ENCODE results near the gene LRP4.

The LRP4 gene, protein sequence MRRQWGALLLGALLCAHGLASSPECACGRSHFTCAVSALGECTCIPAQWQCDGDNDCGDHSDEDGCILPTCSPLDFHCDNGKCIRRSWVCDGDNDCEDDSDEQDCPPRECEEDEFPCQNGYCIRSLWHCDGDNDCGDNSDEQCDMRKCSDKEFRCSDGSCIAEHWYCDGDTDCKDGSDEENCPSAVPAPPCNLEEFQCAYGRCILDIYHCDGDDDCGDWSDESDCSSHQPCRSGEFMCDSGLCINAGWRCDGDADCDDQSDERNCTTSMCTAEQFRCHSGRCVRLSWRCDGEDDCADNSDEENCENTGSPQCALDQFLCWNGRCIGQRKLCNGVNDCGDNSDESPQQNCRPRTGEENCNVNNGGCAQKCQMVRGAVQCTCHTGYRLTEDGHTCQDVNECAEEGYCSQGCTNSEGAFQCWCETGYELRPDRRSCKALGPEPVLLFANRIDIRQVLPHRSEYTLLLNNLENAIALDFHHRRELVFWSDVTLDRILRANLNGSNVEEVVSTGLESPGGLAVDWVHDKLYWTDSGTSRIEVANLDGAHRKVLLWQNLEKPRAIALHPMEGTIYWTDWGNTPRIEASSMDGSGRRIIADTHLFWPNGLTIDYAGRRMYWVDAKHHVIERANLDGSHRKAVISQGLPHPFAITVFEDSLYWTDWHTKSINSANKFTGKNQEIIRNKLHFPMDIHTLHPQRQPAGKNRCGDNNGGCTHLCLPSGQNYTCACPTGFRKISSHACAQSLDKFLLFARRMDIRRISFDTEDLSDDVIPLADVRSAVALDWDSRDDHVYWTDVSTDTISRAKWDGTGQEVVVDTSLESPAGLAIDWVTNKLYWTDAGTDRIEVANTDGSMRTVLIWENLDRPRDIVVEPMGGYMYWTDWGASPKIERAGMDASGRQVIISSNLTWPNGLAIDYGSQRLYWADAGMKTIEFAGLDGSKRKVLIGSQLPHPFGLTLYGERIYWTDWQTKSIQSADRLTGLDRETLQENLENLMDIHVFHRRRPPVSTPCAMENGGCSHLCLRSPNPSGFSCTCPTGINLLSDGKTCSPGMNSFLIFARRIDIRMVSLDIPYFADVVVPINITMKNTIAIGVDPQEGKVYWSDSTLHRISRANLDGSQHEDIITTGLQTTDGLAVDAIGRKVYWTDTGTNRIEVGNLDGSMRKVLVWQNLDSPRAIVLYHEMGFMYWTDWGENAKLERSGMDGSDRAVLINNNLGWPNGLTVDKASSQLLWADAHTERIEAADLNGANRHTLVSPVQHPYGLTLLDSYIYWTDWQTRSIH (N-terminal part only)

DNA sequence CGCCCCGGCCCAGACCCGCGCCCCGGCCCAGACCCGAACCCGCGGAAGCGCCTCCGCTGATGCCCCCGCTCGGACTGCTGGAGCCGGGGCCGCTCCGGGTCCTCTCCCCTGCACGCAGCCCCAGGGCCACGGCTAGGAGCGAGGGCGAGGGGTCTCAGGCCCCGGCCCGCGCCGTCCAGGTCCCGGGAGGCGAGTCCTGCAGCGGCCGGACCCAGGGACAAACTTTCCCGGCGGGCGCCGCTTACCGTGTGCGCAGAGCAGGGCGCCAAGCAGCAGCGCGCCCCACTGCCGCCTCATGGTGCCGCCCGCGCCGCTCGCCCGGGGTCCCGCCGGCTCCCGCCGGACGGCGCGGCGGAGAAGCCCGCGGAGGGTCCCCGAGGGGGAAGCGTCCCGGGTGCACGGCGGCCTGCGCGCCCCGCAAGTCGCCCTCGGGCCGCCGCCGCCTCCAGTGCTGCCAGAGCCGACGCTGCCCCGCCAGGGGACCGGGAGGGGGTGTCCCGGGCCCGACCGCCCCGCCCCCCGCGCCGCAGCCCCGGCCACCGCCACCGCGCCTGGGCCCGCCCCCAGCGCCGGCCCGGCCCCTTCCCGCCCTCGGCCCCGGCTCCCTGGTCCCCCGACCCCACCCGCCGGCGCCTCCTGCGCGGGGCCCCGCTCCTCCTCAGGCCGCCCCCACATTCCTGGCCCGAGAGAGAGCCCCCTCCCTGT lies at the start of gene LRP4:
Gene LRP4 (minus strand): TSS at position 468 of the 705 bp plus-strand sequence. CDS start 171 bp downstream, at position 297.
- Histone ChIP-seq H3F3A (ENCODE audit: insufficient read depth, low read length) (no peaks in the 10 kb centered on the region), H3K9me3 (ENCODE audit: low read length) (no peaks in the 10 kb centered on the region), H3K9ac (ENCODE audit: low read length) (peak within 1 kb of the TSS; percentile 74), H3K27me3 (ENCODE audit: insufficient read depth, low read length) (no peaks in the 10 kb centered on the region), H3K79me2 (ENCODE audit: insufficient read depth, low read length) (no peaks in the 10 kb centered on the region), H3K4me1 (ENCODE audit: insufficient read depth, low read length, severe bottlenecking) (peaks cover 44% of the 10 kb centered on the region), H3K36me3 (ENCODE audit: insufficient read depth, low read length) (no peaks in the 10 kb centered on the region), H2AFZ (ENCODE audit: low read length) (0 out of 2 replicates have a peak within 1 kb of the TSS, but pooled peaks have one; percentile 67), H3K4me2 (ENCODE audit: low read length) (peak within 1 kb of the TSS; percentile 82), H4K20me1 (ENCODE audit: insufficient read depth, low read length) (no peaks in the 10 kb centered on the region), H3K9me2 (ENCODE audit: low read depth, low read length) (no peaks in the 10 kb centered on the region), H3K4me3 (ENCODE audit: low read depth, low read length, poor library complexity, severe bottlenecking) (peak within 1 kb of the TSS; percentile 77), H3K27ac (ENCODE audit: low read depth, low read length, poor library complexity, severe bottlenecking) (peak within 1 kb of the TSS; percentile 52)
- TF ChIP-seq EZH2 (IDR thresholded peaks at IDR 0.05; ENCODE audit: borderline replicate concordance, low read length), result no peak
- TF ChIP-seq, protein P1, sequence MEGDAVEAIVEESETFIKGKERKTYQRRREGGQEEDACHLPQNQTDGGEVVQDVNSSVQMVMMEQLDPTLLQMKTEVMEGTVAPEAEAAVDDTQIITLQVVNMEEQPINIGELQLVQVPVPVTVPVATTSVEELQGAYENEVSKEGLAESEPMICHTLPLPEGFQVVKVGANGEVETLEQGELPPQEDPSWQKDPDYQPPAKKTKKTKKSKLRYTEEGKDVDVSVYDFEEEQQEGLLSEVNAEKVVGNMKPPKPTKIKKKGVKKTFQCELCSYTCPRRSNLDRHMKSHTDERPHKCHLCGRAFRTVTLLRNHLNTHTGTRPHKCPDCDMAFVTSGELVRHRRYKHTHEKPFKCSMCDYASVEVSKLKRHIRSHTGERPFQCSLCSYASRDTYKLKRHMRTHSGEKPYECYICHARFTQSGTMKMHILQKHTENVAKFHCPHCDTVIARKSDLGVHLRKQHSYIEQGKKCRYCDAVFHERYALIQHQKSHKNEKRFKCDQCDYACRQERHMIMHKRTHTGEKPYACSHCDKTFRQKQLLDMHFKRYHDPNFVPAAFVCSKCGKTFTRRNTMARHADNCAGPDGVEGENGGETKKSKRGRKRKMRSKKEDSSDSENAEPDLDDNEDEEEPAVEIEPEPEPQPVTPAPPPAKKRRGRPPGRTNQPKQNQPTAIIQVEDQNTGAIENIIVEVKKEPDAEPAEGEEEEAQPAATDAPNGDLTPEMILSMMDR (IDR thresholded peaks at IDR 0.05; ENCODE audit: low read length), result no peak

DNA sequence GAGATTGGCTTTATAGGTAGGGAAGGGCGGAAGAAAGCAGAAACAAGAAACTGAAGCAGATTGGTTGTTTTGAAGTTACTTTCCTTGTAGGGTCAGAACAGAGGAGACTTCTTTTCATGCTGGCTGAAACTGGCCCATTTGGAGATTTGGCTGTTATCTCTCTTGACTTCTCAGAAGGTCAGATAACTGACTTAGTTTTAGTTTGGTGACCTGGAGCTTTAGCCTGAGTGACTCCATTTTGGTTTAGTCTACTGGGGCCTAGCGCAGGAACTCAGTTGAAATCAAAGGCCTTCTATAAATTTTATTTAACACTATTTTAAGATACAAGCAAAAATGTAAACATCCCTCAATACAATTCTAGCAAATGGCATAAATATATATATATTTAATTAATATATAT lies 49.6 kb upstream of the LRP4 start:
- no peak overlapping the region for H3K27ac ChIP-seq (ENCODE audit: low read depth, low read length, poor library complexity, severe bottlenecking)
- H3K4me2 ChIP-seq (ENCODE audit: low read length), result no peak overlapping the region
- H4K20me1 ChIP-seq (ENCODE audit: insufficient read depth, low read length), result no peaks in the 10 kb centered on the region
- no peak overlapping the region for H2AFZ ChIP-seq (ENCODE audit: low read length)
- H3F3A ChIP-seq (ENCODE audit: insufficient read depth, low read length), result no peaks in the 10 kb centered on the region
- H3K9me2 ChIP-seq (ENCODE audit: low read depth, low read length), result no peaks in the 10 kb centered on the region
- no peak overlapping the region for H3K9ac ChIP-seq (ENCODE audit: low read length)
- TF ChIP-seq, protein P1 (IDR thresholded peaks at IDR 0.05; ENCODE audit: low read length), result no peak
- no peak for TF ChIP-seq EZH2 (IDR thresholded peaks at IDR 0.05; ENCODE audit: borderline replicate concordance, low read length)
- no peak overlapping the region for H3K4me3 ChIP-seq (ENCODE audit: low read depth, low read length, poor library complexity, severe bottlenecking)
- H3K27me3 ChIP-seq (ENCODE audit: insufficient read depth, low read length), result no peaks in the 10 kb centered on the region
- no peaks in the 10 kb centered on the region for H3K4me1 ChIP-seq (ENCODE audit: insufficient read depth, low read length, severe bottlenecking)
- H3K79me2 ChIP-seq (ENCODE audit: insufficient read depth, low read length), result no peaks in the 10 kb centered on the region
- H3K9me3 ChIP-seq (ENCODE audit: low read length), result peaks cover 6% of the 10 kb centered on the region; the same call in 1 of the 2 replicates
- H3K36me3 ChIP-seq (ENCODE audit: insufficient read depth, low read length), result peaks cover 14% of the 10 kb centered on the region

All from OCI-LY1 (cell line).